WI38 (cell line): ENCODE measurements around the gene HECTD1.

ENCODE experiments used
- H3K4me3 ChIP-seq: 2 replicates; pipeline ENCODE4 v1.5.1; 2011; ENCODE audit warnings: low read depth, mild to moderate bottlenecking, control low read depth, low read length
- CTCF ChIP-seq: IDR thresholded peaks from 2 replicates; pipeline ENCODE4 v1.5.1; 2012; ENCODE audit warnings: low read depth, mild to moderate bottlenecking, control low read depth, low read length

The HECTD1 gene

GRCh38 chr14:31124197-31124596, 83.4 kb downstream of the HECTD1 start:
- no peak overlapping the region for H3K4me3 ChIP-seq
- no peak for TF ChIP-seq CTCF

- no peak overlapping the region for H3K4me3 ChIP-seq
- no peak for TF ChIP-seq CTCF
Measured at GRCh38 chr14:31122921-31123320, 84.7 kb downstream of the HECTD1 start.

GRCh38 chr14:31122098-31122611, 85.4 kb downstream of the HECTD1 start:
- no peak for TF ChIP-seq CTCF
- H3K4me3 ChIP-seq: no peak overlapping the region

GRCh38 chr14:31118892-31119291, 88.7 kb downstream of the HECTD1 start:
- no peak for TF ChIP-seq CTCF
- H3K4me3 ChIP-seq: no peak overlapping the region

- no peak for TF ChIP-seq CTCF
- no peak overlapping the region for H3K4me3 ChIP-seq
Measured at GRCh38 chr14:31113794-31114193, 93.8 kb downstream of the HECTD1 start.

- TF ChIP-seq CTCF: no peak
- no peak overlapping the region for H3K4me3 ChIP-seq
Measured at GRCh38 chr14:31110872-31111271, 96.7 kb downstream of the HECTD1 start.

- TF ChIP-seq CTCF: no peak
Measured at GRCh38 chr14:31109257-31109656, 98.3 kb downstream of the HECTD1 start.

More at GRCh38 chr14:31109257-31109656, 98.3 kb downstream of the HECTD1 start:
- no peak overlapping the region for H3K4me3 ChIP-seq
